ENCODE measurements around the gene PIK3R6.

PIK3R6 gene

DNA sequence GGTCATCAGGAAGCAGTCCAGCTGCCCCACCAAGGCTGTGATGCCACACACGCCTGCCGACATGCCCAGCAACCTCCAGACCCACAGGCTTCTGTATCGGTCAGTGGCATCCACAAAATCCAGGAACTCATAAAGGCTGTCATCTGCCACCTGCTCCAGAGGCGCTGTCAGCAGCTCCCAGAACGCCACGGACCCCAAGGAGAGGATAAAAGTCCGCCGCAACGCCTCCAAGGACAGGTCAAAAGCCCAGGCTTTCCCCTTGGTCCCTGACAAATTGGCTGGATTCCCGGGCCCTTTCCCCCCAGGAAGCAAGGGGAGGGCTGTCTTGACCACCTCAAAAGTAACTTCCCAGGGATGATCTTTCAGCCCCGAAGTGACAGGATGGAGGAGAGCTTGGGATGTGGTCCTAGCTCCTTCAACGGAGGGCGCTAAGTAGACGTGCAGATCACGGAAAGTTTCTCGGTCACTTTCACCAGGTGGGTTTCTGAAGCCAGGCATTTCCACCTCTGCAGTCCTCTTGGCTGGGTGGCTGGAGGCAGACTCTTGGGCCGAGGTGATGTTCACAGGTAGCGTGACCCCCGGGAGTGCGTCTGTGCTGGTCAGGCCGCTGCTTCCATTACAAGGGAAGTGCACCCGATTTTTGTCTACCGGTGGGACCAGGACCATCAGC is 69.2 kb downstream of the PIK3R6 start:
- Histone ChIP-seq H3K4me3 (ENCODE audit: low read depth, low read length) (peak overlapping the region; percentile 74), H3K9me3 (ENCODE audit: control insufficient read depth, insufficient read depth, low read length) (no peaks in the 10 kb centered on the region), H3K4me1 (ENCODE audit: control insufficient read depth, insufficient read depth, low read length) (peaks cover 4% of the 10 kb centered on the region; the same call in 1 of the 2 replicates), H3K27ac (ENCODE audit: low read depth, low read length) (no peak overlapping the region), H3K9ac (ENCODE audit: low read depth, low read length) (peak overlapping the region; percentile 48), H3K36me3 (ENCODE audit: control insufficient read depth, insufficient read depth, low read length) (no peaks in the 10 kb centered on the region), H3K27me3 (ENCODE audit: control insufficient read depth, insufficient read depth, low read length) (no peaks in the 10 kb centered on the region)

DNA sequence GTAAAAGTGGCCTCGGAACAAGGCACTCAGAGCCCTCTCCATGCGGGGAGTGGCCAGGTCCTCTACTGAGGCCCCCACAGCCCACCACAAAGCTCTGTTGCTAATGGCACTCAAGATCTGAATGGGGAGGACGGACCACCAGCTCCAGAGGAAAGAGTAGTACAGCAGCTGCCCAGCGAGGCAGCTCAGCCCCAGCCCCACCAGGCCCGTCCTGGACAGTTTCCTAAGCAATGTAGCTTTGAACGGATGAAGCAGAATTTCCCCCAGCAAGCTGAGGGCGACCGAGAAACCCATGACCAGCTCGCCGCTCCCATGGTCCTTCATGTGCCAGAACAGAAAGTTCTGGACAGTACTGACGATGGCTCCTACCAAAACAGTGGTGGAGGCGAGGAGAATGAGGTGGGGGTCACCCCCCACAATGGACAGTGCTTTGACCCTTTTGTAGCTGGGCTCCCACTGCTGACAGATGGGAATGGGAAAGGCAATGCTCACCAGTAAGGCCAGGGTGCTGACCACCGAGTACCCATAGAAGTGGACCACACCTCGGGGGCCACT is 69.8 kb downstream of the PIK3R6 start:
- Histone ChIP-seq H3K27me3 (ENCODE audit: control insufficient read depth, insufficient read depth, low read length) (no peaks in the 10 kb centered on the region), H3K4me3 (ENCODE audit: low read depth, low read length) (no peak overlapping the region), H3K27ac (ENCODE audit: low read depth, low read length) (no peak overlapping the region), H3K9ac (ENCODE audit: low read depth, low read length) (no peak overlapping the region), H3K9me3 (ENCODE audit: control insufficient read depth, insufficient read depth, low read length) (no peaks in the 10 kb centered on the region), H3K36me3 (ENCODE audit: control insufficient read depth, insufficient read depth, low read length) (no peaks in the 10 kb centered on the region), H3K4me1 (ENCODE audit: control insufficient read depth, insufficient read depth, low read length) (peaks cover 4% of the 10 kb centered on the region; the same call in 1 of the 2 replicates)

DNA sequence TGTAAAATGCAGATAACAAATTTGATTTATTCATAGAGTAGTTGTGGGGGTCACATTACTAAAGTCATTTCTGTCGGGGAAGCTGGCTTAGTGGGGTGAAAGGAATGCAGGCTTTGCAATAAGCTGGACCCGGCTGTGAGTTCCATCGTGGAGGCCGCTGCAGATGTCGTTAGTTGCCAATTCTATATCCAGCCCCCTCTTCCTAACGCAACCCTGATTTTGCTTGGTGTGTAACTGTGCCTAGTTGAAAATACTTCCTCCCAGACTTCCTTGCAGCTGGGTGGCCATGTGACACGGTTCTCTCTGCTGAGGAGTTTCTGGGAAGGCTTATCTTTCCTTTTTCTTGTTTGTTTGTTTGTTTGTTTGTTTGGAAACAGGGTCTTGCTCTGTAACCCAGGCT is 72.8 kb downstream of the PIK3R6 start:
- Histone ChIP-seq H3K9me3 (ENCODE audit: control insufficient read depth, insufficient read depth, low read length) (peaks cover 7% of the 10 kb centered on the region), H3K4me1 (ENCODE audit: control insufficient read depth, insufficient read depth, low read length) (peaks cover 7% of the 10 kb centered on the region), H3K27me3 (ENCODE audit: control insufficient read depth, insufficient read depth, low read length) (no peaks in the 10 kb centered on the region), H3K36me3 (ENCODE audit: control insufficient read depth, insufficient read depth, low read length) (no peaks in the 10 kb centered on the region), H3K4me3 (ENCODE audit: low read depth, low read length) (no peak overlapping the region), H3K9ac (ENCODE audit: low read depth, low read length) (no peak overlapping the region), H3K27ac (ENCODE audit: low read depth, low read length) (no peak overlapping the region)

DNA sequence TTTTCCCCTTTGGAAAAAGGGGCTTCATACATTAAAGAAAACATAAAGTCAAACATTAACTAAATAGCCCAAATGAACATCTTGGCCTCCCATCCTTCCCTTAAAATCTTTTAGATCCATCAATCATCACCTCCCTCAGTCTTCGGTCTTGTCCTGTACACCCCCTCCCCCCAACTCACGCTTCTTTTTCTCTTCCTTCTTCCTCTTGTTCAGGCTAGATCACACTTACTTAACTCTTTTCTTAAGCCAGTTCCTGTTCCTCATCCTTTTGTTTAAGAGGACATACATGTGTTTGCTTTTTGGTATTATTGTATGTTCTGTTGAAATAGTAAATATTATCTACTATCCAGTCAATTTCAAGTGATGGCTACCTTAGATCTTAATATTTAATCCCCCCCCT is 73.8 kb downstream of the PIK3R6 start:
- H3K27ac ChIP-seq (ENCODE audit: low read depth, low read length), result no peak overlapping the region
- H3K4me1 ChIP-seq (ENCODE audit: control insufficient read depth, insufficient read depth, low read length), result peaks cover 10% of the 10 kb centered on the region
- no peak overlapping the region for H3K9ac ChIP-seq (ENCODE audit: low read depth, low read length)
- no peaks in the 10 kb centered on the region for H3K27me3 ChIP-seq (ENCODE audit: control insufficient read depth, insufficient read depth, low read length)
- H3K9me3 ChIP-seq (ENCODE audit: control insufficient read depth, insufficient read depth, low read length), result peaks cover 7% of the 10 kb centered on the region
- H3K36me3 ChIP-seq (ENCODE audit: control insufficient read depth, insufficient read depth, low read length), result no peaks in the 10 kb centered on the region
- no peak overlapping the region for H3K4me3 ChIP-seq (ENCODE audit: low read depth, low read length)

DNA sequence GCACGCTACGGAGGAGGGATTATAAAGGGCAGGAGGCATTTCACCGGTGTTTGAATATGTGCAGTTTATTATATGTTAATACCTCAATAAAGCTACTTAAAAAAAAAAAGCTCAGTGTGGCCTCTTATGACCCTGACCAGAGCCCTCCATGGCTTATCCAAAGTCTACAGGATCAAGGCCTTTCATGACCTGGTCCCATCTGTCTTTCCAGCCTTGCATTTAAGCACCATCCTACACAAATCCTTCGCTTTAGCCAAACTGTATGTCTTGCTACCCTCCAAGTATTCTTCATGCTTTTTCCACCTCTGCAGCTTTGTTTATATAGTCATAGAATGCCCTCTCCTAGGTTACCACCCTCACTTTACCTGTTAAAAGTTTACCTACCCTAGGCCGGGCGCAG is 74.8 kb downstream of the PIK3R6 start:
- H3K9ac ChIP-seq (ENCODE audit: low read depth, low read length), result no peak overlapping the region
- peaks cover 7% of the 10 kb centered on the region for H3K9me3 ChIP-seq (ENCODE audit: control insufficient read depth, insufficient read depth, low read length)
- H3K36me3 ChIP-seq (ENCODE audit: control insufficient read depth, insufficient read depth, low read length), result no peaks in the 10 kb centered on the region
- no peak overlapping the region for H3K27ac ChIP-seq (ENCODE audit: low read depth, low read length)
- peaks cover 10% of the 10 kb centered on the region for H3K4me1 ChIP-seq (ENCODE audit: control insufficient read depth, insufficient read depth, low read length)
- no peaks in the 10 kb centered on the region for H3K27me3 ChIP-seq (ENCODE audit: control insufficient read depth, insufficient read depth, low read length)
- no peak overlapping the region for H3K4me3 ChIP-seq (ENCODE audit: low read depth, low read length)

DNA sequence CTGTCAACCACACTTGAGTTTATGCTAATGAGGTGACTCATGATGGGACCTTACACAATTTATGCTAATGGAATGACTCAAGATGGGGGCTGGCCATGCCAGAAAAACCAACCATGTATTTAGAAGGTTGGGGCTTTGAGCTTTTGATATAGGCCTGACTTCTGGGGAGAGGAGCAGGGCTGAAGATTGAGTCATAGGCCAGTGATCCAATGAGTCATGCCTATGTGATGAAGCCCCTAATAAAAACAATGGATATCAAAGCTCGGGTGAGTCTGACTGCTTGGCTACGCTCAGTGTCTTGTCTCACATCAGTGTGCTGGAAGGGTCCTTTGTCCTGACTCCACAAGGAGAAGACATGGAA is 75.6 kb downstream of the PIK3R6 start:
- no peaks in the 10 kb centered on the region for H3K27me3 ChIP-seq (ENCODE audit: control insufficient read depth, insufficient read depth, low read length)
- peaks cover 10% of the 10 kb centered on the region for H3K4me1 ChIP-seq (ENCODE audit: control insufficient read depth, insufficient read depth, low read length)
- no peak overlapping the region for H3K9ac ChIP-seq (ENCODE audit: low read depth, low read length)
- H3K4me3 ChIP-seq (ENCODE audit: low read depth, low read length), result no peak overlapping the region
- H3K9me3 ChIP-seq (ENCODE audit: control insufficient read depth, insufficient read depth, low read length), result peaks cover 7% of the 10 kb centered on the region
- H3K36me3 ChIP-seq (ENCODE audit: control insufficient read depth, insufficient read depth, low read length), result no peaks in the 10 kb centered on the region
- no peak overlapping the region for H3K27ac ChIP-seq (ENCODE audit: low read depth, low read length)

DNA sequence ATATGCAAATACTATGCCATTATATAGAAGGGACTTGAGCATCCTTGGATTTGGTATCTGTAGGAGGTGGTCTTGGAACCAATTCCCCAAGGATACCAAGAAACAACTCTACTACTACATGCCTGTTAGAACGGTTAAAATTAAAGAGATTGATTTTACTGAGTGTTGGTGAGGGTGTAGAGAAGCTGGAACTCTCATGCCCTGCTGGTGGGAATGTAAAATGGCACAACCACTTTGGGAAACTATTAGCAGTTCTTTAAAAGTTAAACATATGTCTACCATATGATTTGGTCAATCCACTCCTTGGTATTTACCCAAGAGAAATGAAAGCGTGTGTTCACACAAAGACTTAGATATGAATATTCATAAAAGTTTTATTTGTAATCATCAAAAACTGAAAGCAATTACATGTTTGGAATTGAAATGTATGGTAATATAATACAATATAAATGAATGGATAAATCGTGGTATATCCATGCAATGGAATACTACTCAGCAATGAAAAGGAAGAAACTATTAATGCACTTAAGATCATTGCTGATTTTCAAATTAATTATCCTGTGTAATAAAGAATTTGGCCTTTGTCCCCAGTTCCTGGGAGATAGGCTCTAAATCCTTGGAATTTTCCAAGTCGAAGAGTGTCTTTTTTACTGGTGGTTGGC is 76.1 kb downstream of the PIK3R6 start:
- no peak overlapping the region for H3K27ac ChIP-seq (ENCODE audit: low read depth, low read length)
- H3K4me3 ChIP-seq (ENCODE audit: low read depth, low read length), result no peak overlapping the region
- peaks cover 7% of the 10 kb centered on the region for H3K9me3 ChIP-seq (ENCODE audit: control insufficient read depth, insufficient read depth, low read length)
- H3K36me3 ChIP-seq (ENCODE audit: control insufficient read depth, insufficient read depth, low read length), result no peaks in the 10 kb centered on the region
- H3K27me3 ChIP-seq (ENCODE audit: control insufficient read depth, insufficient read depth, low read length), result no peaks in the 10 kb centered on the region
- H3K9ac ChIP-seq (ENCODE audit: low read depth, low read length), result no peak overlapping the region
- peaks cover 10% of the 10 kb centered on the region for H3K4me1 ChIP-seq (ENCODE audit: control insufficient read depth, insufficient read depth, low read length)

DNA sequence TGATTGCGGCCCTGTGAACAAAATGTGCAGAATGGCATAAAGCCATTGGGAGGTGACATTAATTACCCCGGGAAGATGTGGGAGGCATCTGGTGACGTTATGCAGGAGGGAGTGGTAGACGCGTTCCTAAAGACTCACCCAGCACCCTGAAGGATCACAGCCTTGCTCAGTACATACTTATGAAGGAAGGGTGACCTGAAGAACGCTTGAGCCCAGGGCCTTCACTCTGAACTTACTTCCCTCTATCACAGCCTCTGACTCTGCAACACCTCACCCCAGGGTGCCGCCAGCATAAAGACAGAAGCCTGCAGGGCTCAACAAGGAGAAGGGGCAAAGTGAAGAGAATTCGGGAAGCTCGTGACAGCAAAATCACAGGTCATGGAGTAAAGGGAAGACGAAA is 77.7 kb downstream of the PIK3R6 start:
- Histone ChIP-seq H3K27me3 (ENCODE audit: control insufficient read depth, insufficient read depth, low read length) (no peaks in the 10 kb centered on the region), H3K27ac (ENCODE audit: low read depth, low read length) (no peak overlapping the region), H3K4me1 (ENCODE audit: control insufficient read depth, insufficient read depth, low read length) (peaks cover 10% of the 10 kb centered on the region), H3K4me3 (ENCODE audit: low read depth, low read length) (no peak overlapping the region), H3K9me3 (ENCODE audit: control insufficient read depth, insufficient read depth, low read length) (peaks cover 7% of the 10 kb centered on the region), H3K9ac (ENCODE audit: low read depth, low read length) (no peak overlapping the region), H3K36me3 (ENCODE audit: control insufficient read depth, insufficient read depth, low read length) (no peaks in the 10 kb centered on the region)

DNA sequence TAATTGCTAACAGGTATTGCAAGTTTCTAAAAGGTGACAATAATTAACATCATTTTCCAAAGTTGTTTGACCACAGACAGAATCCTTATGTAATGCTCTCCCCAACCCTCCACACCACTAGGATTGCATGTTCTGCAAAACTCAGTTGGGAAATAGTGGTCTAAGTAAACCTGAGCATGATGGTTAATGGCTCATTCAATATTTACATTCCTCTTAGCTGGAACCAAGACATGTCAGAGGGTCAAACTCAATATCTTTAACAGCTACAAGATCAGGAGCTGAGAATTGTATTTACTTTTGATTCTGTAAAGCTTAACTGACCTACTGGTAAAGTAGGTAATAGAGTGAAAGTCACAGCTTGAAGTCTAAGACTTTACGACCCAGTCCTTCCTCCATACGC is 78.5 kb downstream of the PIK3R6 start:
- Histone ChIP-seq H3K9ac (ENCODE audit: low read depth, low read length) (no peak overlapping the region), H3K27me3 (ENCODE audit: control insufficient read depth, insufficient read depth, low read length) (no peaks in the 10 kb centered on the region), H3K36me3 (ENCODE audit: control insufficient read depth, insufficient read depth, low read length) (no peaks in the 10 kb centered on the region), H3K27ac (ENCODE audit: low read depth, low read length) (no peak overlapping the region), H3K4me3 (ENCODE audit: low read depth, low read length) (no peak overlapping the region), H3K9me3 (ENCODE audit: control insufficient read depth, insufficient read depth, low read length) (peaks cover 7% of the 10 kb centered on the region), H3K4me1 (ENCODE audit: control insufficient read depth, insufficient read depth, low read length) (peaks cover 10% of the 10 kb centered on the region)

DNA sequence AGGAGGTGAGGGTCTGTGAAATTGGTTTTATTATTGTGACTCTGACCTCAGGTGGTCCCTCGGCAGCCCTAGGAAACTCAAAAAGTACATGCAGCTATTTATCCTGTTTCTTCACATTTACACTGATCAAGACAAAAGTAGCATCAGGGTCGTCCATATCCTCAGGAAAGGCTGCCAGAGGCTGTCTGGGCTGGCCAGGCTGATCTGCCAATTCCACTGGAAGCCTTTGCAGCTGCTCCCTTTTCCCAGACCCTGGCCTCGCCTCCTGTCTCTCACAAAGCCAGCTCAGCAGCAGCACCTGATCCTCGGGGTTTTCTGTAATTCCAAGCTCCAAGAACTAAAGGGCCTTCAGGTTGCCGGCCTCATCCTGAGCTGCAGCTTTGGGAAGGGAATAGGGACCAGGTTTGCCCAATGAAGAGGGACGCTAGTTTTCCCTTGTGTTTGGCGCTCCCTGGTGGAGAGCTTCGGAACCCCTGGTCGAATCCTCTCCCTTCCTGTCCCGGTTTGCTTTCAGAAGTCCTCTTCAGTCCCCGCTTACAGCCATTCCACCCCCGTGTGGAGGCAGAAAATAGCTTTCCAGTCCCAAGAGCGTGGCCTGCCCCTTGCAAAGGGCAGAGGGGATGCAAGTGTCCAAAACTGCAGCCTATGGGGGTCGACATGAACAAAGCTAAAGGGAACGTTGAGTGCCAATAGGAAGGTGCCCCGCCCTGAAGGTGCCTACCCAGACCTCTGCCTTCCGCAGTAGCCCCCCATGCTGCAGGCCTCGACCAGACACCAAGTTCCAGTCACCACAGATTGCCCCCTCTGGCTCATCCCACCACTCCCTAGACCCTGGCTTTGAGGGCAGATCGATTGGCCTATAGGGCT is 81.7 kb downstream of the PIK3R6 start:
- no peak overlapping the region for H3K27ac ChIP-seq (ENCODE audit: low read depth, low read length)
- peaks cover 15% of the 10 kb centered on the region for H3K4me1 ChIP-seq (ENCODE audit: control insufficient read depth, insufficient read depth, low read length)
- no peaks in the 10 kb centered on the region for H3K9me3 ChIP-seq (ENCODE audit: control insufficient read depth, insufficient read depth, low read length)
- H3K36me3 ChIP-seq (ENCODE audit: control insufficient read depth, insufficient read depth, low read length), result no peaks in the 10 kb centered on the region
- H3K9ac ChIP-seq (ENCODE audit: low read depth, low read length), result no peak overlapping the region
- no peaks in the 10 kb centered on the region for H3K27me3 ChIP-seq (ENCODE audit: control insufficient read depth, insufficient read depth, low read length)
- H3K4me3 ChIP-seq (ENCODE audit: low read depth, low read length), result no peak overlapping the region

DNA sequence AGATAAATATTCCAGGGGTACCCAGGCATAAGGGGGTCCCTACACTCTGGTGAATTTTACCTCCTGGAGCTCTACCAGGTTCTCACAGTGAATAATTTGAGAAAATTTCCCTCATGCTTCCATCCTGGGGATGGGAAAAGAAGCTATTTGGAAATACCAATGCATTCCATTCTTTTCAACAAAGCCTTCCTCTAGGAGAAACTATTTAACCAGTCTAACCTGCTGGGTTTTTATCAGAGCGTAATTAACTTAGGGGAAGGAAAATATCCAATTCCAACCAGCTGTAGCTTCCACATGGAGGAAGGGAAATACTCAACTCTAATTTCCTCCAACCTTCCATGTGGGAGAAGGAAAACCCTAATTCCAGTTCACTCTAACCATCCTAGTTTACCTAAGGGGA is 85.3 kb downstream of the PIK3R6 start:
- peaks cover 5% of the 10 kb centered on the region; the same call in 1 of the 2 replicates for H3K4me1 ChIP-seq (ENCODE audit: control insufficient read depth, insufficient read depth, low read length)
- no peak overlapping the region for H3K4me3 ChIP-seq (ENCODE audit: low read depth, low read length)
- no peaks in the 10 kb centered on the region for H3K36me3 ChIP-seq (ENCODE audit: control insufficient read depth, insufficient read depth, low read length)
- no peak overlapping the region for H3K27ac ChIP-seq (ENCODE audit: low read depth, low read length)
- H3K27me3 ChIP-seq (ENCODE audit: control insufficient read depth, insufficient read depth, low read length), result no peaks in the 10 kb centered on the region
- no peaks in the 10 kb centered on the region for H3K9me3 ChIP-seq (ENCODE audit: control insufficient read depth, insufficient read depth, low read length)
- no peak overlapping the region for H3K9ac ChIP-seq (ENCODE audit: low read depth, low read length)

All from HUES48 (cell line).